Measurements from ENCODE around the gene LBHD2. TPM values are rescaled to one million over a fixed set of nuclear protein-coding genes. Genes with fewer than 3 reads are reported as not detected.

LBHD2 gene
- total and polyA plus RNA-seq, 4 donors: 0.44 to 2.1 (median 1.2) TPM; not detected in 1

GRCh38 chr14:103136388-103137271, 52.6 kb downstream of the LBHD2 start:
- peaks cover 25% of the 10 kb centered on the region for H3K27me3 ChIP-seq (ENCODE audit: control insufficient read depth, insufficient read depth, low read length)
- DNase-seq (ENCODE audit: low read depth in 4 of 6, low spot score in 6 of 6): no peak
- H3K4me1 ChIP-seq (ENCODE audit: control insufficient read depth, insufficient read depth, low read length): peaks cover 19% of the 10 kb centered on the region
- H3K4me3 ChIP-seq (ENCODE audit: low read depth, low read length): no peak overlapping the region
- no peak overlapping the region for H3K27ac ChIP-seq (ENCODE audit: low read depth, low read length)
- H3K36me3 ChIP-seq (ENCODE audit: control insufficient read depth, insufficient read depth, low read length): peaks cover 42% of the 10 kb centered on the region
- WGBS (ENCODE audit: insufficient coverage): 78% methylated on average over 16 of the region's 20 CpGs
- H3K9me3 ChIP-seq (ENCODE audit: control insufficient read depth, insufficient read depth, low read length): no peaks in the 10 kb centered on the region

- H3K27ac ChIP-seq (ENCODE audit: low read depth, low read length): no peak overlapping the region
- H3K4me3 ChIP-seq (ENCODE audit: low read depth, low read length): no peak overlapping the region
- H3K4me1 ChIP-seq (ENCODE audit: control insufficient read depth, insufficient read depth, low read length): peaks cover 19% of the 10 kb centered on the region
- peaks cover 30% of the 10 kb centered on the region for H3K36me3 ChIP-seq (ENCODE audit: control insufficient read depth, insufficient read depth, low read length)
- no peak for DNase-seq (ENCODE audit: low read depth in 4 of 6, low spot score in 6 of 6)
- peaks cover 32% of the 10 kb centered on the region for H3K27me3 ChIP-seq (ENCODE audit: control insufficient read depth, insufficient read depth, low read length)
- H3K9me3 ChIP-seq (ENCODE audit: control insufficient read depth, insufficient read depth, low read length): no peaks in the 10 kb centered on the region
- WGBS (ENCODE audit: insufficient coverage): 70% methylated on average over 22 of the region's 22 CpGs
Observed at GRCh38 chr14:103137689-103138300, 53.8 kb downstream of the LBHD2 start.

- Histone ChIP-seq H3K4me3 (ENCODE audit: low read depth, low read length) (no peak overlapping the region), H3K27me3 (ENCODE audit: control insufficient read depth, insufficient read depth, low read length) (peaks cover 35% of the 10 kb centered on the region), H3K36me3 (ENCODE audit: control insufficient read depth, insufficient read depth, low read length) (peaks cover 25% of the 10 kb centered on the region), H3K27ac (ENCODE audit: low read depth, low read length) (no peak overlapping the region), H3K4me1 (ENCODE audit: control insufficient read depth, insufficient read depth, low read length) (peaks cover 19% of the 10 kb centered on the region), H3K9me3 (ENCODE audit: control insufficient read depth, insufficient read depth, low read length) (no peaks in the 10 kb centered on the region)
- DNase-seq (ENCODE audit: low read depth in 4 of 6, low spot score in 6 of 6): no peak
- WGBS (ENCODE audit: insufficient coverage): 23% methylated on average over 66 of the region's 66 CpGs
Observed at GRCh38 chr14:103138301-103139131, 54.5 kb downstream of the LBHD2 start.

- Histone ChIP-seq H3K9me3 (ENCODE audit: control insufficient read depth, insufficient read depth, low read length) (no peaks in the 10 kb centered on the region), H3K36me3 (ENCODE audit: control insufficient read depth, insufficient read depth, low read length) (peaks cover 16% of the 10 kb centered on the region), H3K4me3 (ENCODE audit: low read depth, low read length) (no peak overlapping the region), H3K27ac (ENCODE audit: low read depth, low read length) (no peak overlapping the region), H3K27me3 (ENCODE audit: control insufficient read depth, insufficient read depth, low read length) (peaks cover 35% of the 10 kb centered on the region), H3K4me1 (ENCODE audit: control insufficient read depth, insufficient read depth, low read length) (peaks cover 19% of the 10 kb centered on the region)
- 32% methylated on average over 21 of the region's 29 CpGs for WGBS (ENCODE audit: insufficient coverage)
- DNase-seq (ENCODE audit: low read depth in 4 of 6, low spot score in 6 of 6): no peak
Observed at GRCh38 chr14:103139132-103140025, 55.4 kb downstream of the LBHD2 start.

Other genes starting within 250 kb of the LBHD2 start
- under 1 TPM; 0.20 to 0.39 TPM for gene AMN, start 161.5 kb upstream of the LBHD2 start, total RNA-seq
- 1 to 10 TPM; 2.6 to 4.0 TPM for gene AMN, start 161.5 kb upstream of the LBHD2 start, polyA plus RNA-seq (ENCODE audit: insufficient read length in 2 of 2)
- gene CDC42BPB, start 26.7 kb upstream of the LBHD2 start, total RNA-seq: 10 to 100 TPM; 69.0 to 81.7 TPM
- 100 to 1,000 TPM; 111 to 115 TPM for gene CDC42BPB, start 26.7 kb upstream of the LBHD2 start, polyA plus RNA-seq (ENCODE audit: insufficient read length in 2 of 2)
- gene EXOC3L4, start 10.5 kb downstream of the LBHD2 start, total RNA-seq: under 1 TPM in 1 of 2 donors, not detected in 1; 0.50 TPM
- gene EXOC3L4, start 10.5 kb downstream of the LBHD2 start, polyA plus RNA-seq (ENCODE audit: insufficient read length in 2 of 2): under 1 TPM; 0.45 to 0.52 TPM
- gene TNFAIP2, start 39.3 kb downstream of the LBHD2 start, total RNA-seq: 10 to 100 TPM; 11.5 to 13.9 TPM
- 10 to 100 TPM in 1 of 2 donors, 1 to 10 TPM in 1; 9.4 to 18.4 TPM for gene TNFAIP2, start 39.3 kb downstream of the LBHD2 start, polyA plus RNA-seq (ENCODE audit: insufficient read length in 2 of 2)

Data from spinal cord (tissue), 10 donors.